GM19193 (cell line): ENCODE data around the gene SH3RF2.

Source experiments
- POLR2A ChIP-seq: IDR thresholded peaks from 4 replicates; pipeline ENCODE4 v1.6.1; 2011; ENCODE audit not compliant: insufficient read depth, insufficient read length; ENCODE audit errors: extremely low read depth

The SH3RF2 gene

GRCh38 chr5:145936401-145937131, at the start of gene SH3RF2:
Gene SH3RF2, plus strand, starts transcription at chr5:145936578. Its CDS starts 1,351 bp downstream, at chr5:145937929.
- TF ChIP-seq POLR2A = no peak

GRCh38 chr5:145887217-145887616, 49.2 kb upstream of the SH3RF2 start:
- no peak for TF ChIP-seq POLR2A

GRCh38 chr5:145887976-145888574, 48.3 kb upstream of the SH3RF2 start:
- no peak for TF ChIP-seq POLR2A

- TF ChIP-seq POLR2A = no peak
Observed at GRCh38 chr5:145889611-145890010, 46.8 kb upstream of the SH3RF2 start.

GRCh38 chr5:145898171-145898570, 38.2 kb upstream of the SH3RF2 start:
- TF ChIP-seq POLR2A = no peak

- TF ChIP-seq POLR2A = no peak
Observed at GRCh38 chr5:145902421-145902820, 34.0 kb upstream of the SH3RF2 start.

- no peak for TF ChIP-seq POLR2A
Observed at GRCh38 chr5:145903113-145903512, 33.3 kb upstream of the SH3RF2 start.

GRCh38 chr5:145903867-145904266, 32.5 kb upstream of the SH3RF2 start:
- TF ChIP-seq POLR2A = no peak

GRCh38 chr5:145904743-145905142, 31.6 kb upstream of the SH3RF2 start:
- no peak for TF ChIP-seq POLR2A

GRCh38 chr5:145906401-145906800, 30.0 kb upstream of the SH3RF2 start:
- no peak for TF ChIP-seq POLR2A

- no peak for TF ChIP-seq POLR2A
Observed at GRCh38 chr5:145908206-145908960, 28.0 kb upstream of the SH3RF2 start.

- TF ChIP-seq POLR2A = no peak
Observed at GRCh38 chr5:145911164-145911563, 25.2 kb upstream of the SH3RF2 start.

GRCh38 chr5:145912019-145912418, 24.4 kb upstream of the SH3RF2 start:
- TF ChIP-seq POLR2A = no peak

GRCh38 chr5:145912594-145912993, 23.8 kb upstream of the SH3RF2 start:
- no peak for TF ChIP-seq POLR2A

GRCh38 chr5:145913701-145914100, 22.7 kb upstream of the SH3RF2 start:
- TF ChIP-seq POLR2A = no peak
